HepG2 (cell line): ENCODE results near the gene PPP1R13B. TPM values are rescaled to one million over a fixed set of nuclear protein-coding genes. Genes with fewer than 3 reads are reported as not detected.

Source experiments
- BHLHE40 ChIP-seq: IDR thresholded peaks from 2 replicates; pipeline ENCODE4 v1.6.1; 2011; ENCODE audit warnings: low read length, improper control_type of control experiment
- DMAP1 ChIP-seq: IDR thresholded peaks from 2 replicates; pipeline ENCODE4 v1.6.1; 2016
- GATAD1 ChIP-seq: IDR thresholded peaks from 2 replicates; pipeline ENCODE4 v1.6.1; 2016; ENCODE audit warnings: missing genetic modification reagents, missing compliant biosample characterization
- GTF3A ChIP-seq: sonication (generic); formaldehyde crosslinking; conservative IDR thresholded peaks from 2 replicates; pipeline ENCODE4 v1.4.0; 2020; ENCODE audit warnings: mild to moderate bottlenecking, missing genetic modification reagents
- ONECUT2 ChIP-seq: sonication (generic); formaldehyde crosslinking; IDR thresholded peaks from 2 replicates; pipeline ENCODE4 v1.4.0; 2020; ENCODE audit warnings: missing genetic modification reagents
- PHF8 ChIP-seq: sonication (generic); formaldehyde crosslinking; IDR thresholded peaks from 2 replicates; pipeline ENCODE4 v1.5.0; 2020; ENCODE audit warnings: missing genetic modification reagents
- PRDM4 ChIP-seq: sonication (generic); formaldehyde crosslinking; IDR thresholded peaks from 2 replicates; pipeline ENCODE4 v1.9.0; 2021; ENCODE audit warnings: missing genetic modification reagents, borderline replicate concordance
- THRA ChIP-seq: sonication (generic); formaldehyde crosslinking; IDR thresholded peaks from 2 replicates; pipeline ENCODE4 v1.4.0; 2020; ENCODE audit warnings: missing genetic modification reagents, borderline replicate concordance
- ZBED4 ChIP-seq: sonication (generic); formaldehyde crosslinking; IDR thresholded peaks from 2 replicates; pipeline ENCODE4 v1.4.0; 2020; ENCODE audit warnings: missing genetic modification reagents, borderline replicate concordance
- ZNF256 ChIP-seq: sonication (generic); formaldehyde crosslinking; conservative IDR thresholded peaks from 2 replicates; pipeline ENCODE4 v1.4.0; 2020; ENCODE audit warnings: missing genetic modification reagents
- ZNF276 ChIP-seq: sonication (generic); formaldehyde crosslinking; IDR thresholded peaks from 2 replicates; pipeline ENCODE4 v1.4.0; 2020; ENCODE audit warnings: mild to moderate bottlenecking, low read depth, missing genetic modification reagents
- ZNF335 ChIP-seq: sonication (generic); formaldehyde crosslinking; IDR thresholded peaks from 2 replicates; pipeline ENCODE4 v1.4.0; 2020; ENCODE audit warnings: missing genetic modification reagents
- ZNF446 ChIP-seq: sonication (generic); formaldehyde crosslinking; IDR thresholded peaks from 2 replicates; pipeline ENCODE4 v1.5.0; 2020; ENCODE audit warnings: mild to moderate bottlenecking, missing genetic modification reagents
- ZNF7 ChIP-seq: IDR thresholded peaks from 2 replicates; pipeline ENCODE4 v1.6.1; 2016; ENCODE audit warnings: missing biosample characterization, missing genetic modification reagents
- polyA plus RNA-seq, 8 experiments: library from polyadenylated mRNA; depleted of rRNA in 3 of 8; stranded (reverse) in 7 of 8; unstranded in 1 of 8; fragments of >200 nt; fragmentation: Illumina TruSeq in 4 of 8; extraction: Trizol in 4 of 8; gene quantifications; 2 replicates each; pipeline versions ENCODE4 v1.2.1 to v1.2.3, GENCODE V29; 2011 to 2016; ENCODE audit warnings: low read depth in 4 of 8, missing spikeins in 1 of 8, mixed read lengths in 1 of 8; ENCODE audit not compliant: insufficient read depth in 1 of 8
- total RNA-seq, 5 experiments: library from RNA; depleted of rRNA; stranded (reverse); fragments of >200 nt; fragmentation: Illumina TruSeq; extraction: Trizol; gene quantifications; 2 replicates each; pipeline ENCODE4 v1.2.3, GENCODE V29; 2016; ENCODE audit warnings: low read depth in 1 of 5

Gene PPP1R13B
- total and polyA plus RNA-seq, 2 of the 13 experiments (the other 11 are each of a cell fraction or from before 2014, with no cell fraction given): 4.6 to 9.4 TPM

GRCh38 chr14:103889313-103890051 is 42.1 kb upstream of the PPP1R13B start (continued):
- no peak for TF ChIP-seq DMAP1
- TF ChIP-seq BHLHE40: peak; percentile 11; the same call in 1 of the 2 replicates
- TF ChIP-seq ONECUT2 (CRISPR knock-in tag): no peak
- no peak for TF ChIP-seq ZNF335
- peak; percentile 20; the same call in 1 of the 2 replicates for TF ChIP-seq GATAD1 (CRISPR knock-in tag)
- TF ChIP-seq PRDM4: no peak
- TF ChIP-seq ZNF276: 0 out of 2 replicates have a peak, but pooled peaks have one; percentile 54
- no peak for TF ChIP-seq ZNF7 (CRISPR knock-in tag)
- peak; percentile 33; the same call in 1 of the 2 replicates for TF ChIP-seq ZNF446 (CRISPR knock-in tag)
- peak; percentile 69 for TF ChIP-seq PHF8 (CRISPR knock-in tag)
- no peak for TF ChIP-seq ZNF256 (CRISPR knock-in tag)
- no peak for TF ChIP-seq ZBED4
- no peak for TF ChIP-seq GTF3A (CRISPR knock-in tag)
- no peak for TF ChIP-seq THRA (CRISPR knock-in tag)
